ENCODE data around the gene COG7. TPM values are rescaled to one million over a fixed set of nuclear protein-coding genes. Genes with fewer than 3 reads are reported as not detected.

COG7 gene
- total and polyA plus RNA-seq, 9 donors: 10.6 to 20.8 (median 12.3) TPM

- no peak overlapping the region for H3K4me3 ChIP-seq (ENCODE audit: low read length)
- no peaks in the 10 kb centered on the region for H3K36me3 ChIP-seq (ENCODE audit: control insufficient read depth, insufficient read depth, low read length)
- WGBS (ENCODE audit: insufficient coverage): 82% methylated on average over 4 of the region's 5 CpGs
- no peaks in the 10 kb centered on the region for H3K9me3 ChIP-seq (replicated peaks; ENCODE audit: control insufficient read depth, low read depth, low read length)
- DNase-seq: no peak
- no peaks in the 10 kb centered on the region for H3K4me1 ChIP-seq (ENCODE audit: control insufficient read depth, insufficient read depth, low read length)
- H3K27ac ChIP-seq (ENCODE audit: low read length): no peak overlapping the region
- H3K27me3 ChIP-seq (ENCODE audit: control insufficient read depth, insufficient read depth, low read length): no peaks in the 10 kb centered on the region
Observed at GRCh38 chr16:23378921-23379320, 74.1 kb downstream of the COG7 start.

GRCh38 chr16:23378256-23378655, 74.7 kb downstream of the COG7 start:
- no peaks in the 10 kb centered on the region for H3K36me3 ChIP-seq (ENCODE audit: control insufficient read depth, insufficient read depth, low read length)
- no peak overlapping the region for H3K27ac ChIP-seq (ENCODE audit: low read length)
- WGBS (ENCODE audit: insufficient coverage): 58% methylated on average over 4 of the region's 8 CpGs
- no peaks in the 10 kb centered on the region for H3K9me3 ChIP-seq (replicated peaks; ENCODE audit: control insufficient read depth, low read depth, low read length)
- H3K27me3 ChIP-seq (ENCODE audit: control insufficient read depth, insufficient read depth, low read length): no peaks in the 10 kb centered on the region
- no peak overlapping the region for H3K4me3 ChIP-seq (ENCODE audit: low read length)
- no peak for DNase-seq
- no peaks in the 10 kb centered on the region for H3K4me1 ChIP-seq (ENCODE audit: control insufficient read depth, insufficient read depth, low read length)

DNA sequence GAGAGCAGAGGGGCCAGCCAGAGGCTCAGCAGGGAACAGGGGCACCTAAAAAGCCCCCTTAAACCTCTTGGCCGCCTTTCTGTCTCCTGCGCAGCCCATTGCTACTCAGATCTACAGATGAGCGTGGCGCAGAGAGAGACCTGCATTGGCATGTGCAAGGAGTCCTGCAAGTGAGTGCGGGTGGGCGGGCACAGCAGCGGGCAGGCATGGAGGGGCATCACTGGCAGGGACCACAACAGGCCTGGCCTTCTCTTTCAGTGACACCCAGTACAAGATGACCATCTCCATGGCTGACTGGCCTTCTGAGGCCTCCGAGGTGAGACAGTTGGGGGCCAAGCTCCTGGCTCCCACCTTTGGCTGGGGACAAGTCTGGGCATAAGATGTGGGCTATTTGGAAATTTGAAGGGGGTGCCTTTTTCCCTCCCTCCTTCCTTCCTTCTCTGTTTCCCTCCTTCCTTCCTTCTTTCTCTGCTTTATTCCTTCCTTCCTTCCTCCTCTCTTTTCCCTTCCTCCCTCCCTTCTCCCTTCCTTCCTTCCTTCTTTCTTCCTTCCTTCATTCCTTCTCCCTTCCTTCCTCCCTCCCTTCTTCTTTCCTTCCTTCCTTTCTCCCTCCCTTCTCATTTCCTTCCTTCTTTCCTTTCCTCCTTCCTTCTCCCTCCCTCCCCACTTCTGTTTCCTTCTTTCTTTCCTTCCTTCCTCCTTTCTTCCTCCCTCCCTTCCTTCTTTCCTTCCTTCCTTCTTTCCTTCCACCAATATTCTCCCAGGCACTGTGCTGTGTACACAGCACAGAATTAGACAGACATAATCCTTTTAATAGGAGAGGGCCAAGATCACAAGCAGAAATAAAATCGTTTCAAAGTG, 75.7 kb downstream of the COG7 start:
- Histone ChIP-seq H3K27ac (ENCODE audit: low read length) (no peak overlapping the region), H3K27me3 (ENCODE audit: control insufficient read depth, insufficient read depth, low read length) (no peaks in the 10 kb centered on the region), H3K36me3 (ENCODE audit: control insufficient read depth, insufficient read depth, low read length) (no peaks in the 10 kb centered on the region), H3K4me1 (ENCODE audit: control insufficient read depth, insufficient read depth, low read length) (no peaks in the 10 kb centered on the region), H3K4me3 (ENCODE audit: low read length) (no peak overlapping the region), H3K9me3 (replicated peaks; ENCODE audit: control insufficient read depth, low read depth, low read length) (no peaks in the 10 kb centered on the region)
- no peak for DNase-seq
- WGBS (ENCODE audit: insufficient coverage): 91% methylated on average over 7 of the region's 9 CpGs

DNA sequence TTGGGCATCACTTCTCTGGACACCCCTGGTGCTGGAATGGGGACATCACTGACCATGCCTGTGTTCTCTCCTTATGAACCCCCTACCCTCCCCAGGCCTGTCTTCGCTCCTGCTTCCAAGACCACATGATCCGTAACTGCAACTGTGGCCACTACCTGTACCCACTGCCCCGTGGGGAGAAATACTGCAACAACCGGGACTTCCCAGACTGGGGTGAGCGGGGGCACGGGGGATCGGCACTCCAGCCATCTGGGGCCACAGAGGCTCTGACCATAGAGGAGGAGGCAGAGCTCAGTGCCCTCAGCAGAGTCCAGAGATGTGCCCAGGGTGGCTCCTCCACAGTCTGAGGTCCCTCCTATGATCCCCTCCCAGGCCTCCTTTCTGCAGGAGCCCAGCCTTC, 77.3 kb downstream of the COG7 start:
- Histone ChIP-seq H3K27me3 (ENCODE audit: control insufficient read depth, insufficient read depth, low read length) (no peaks in the 10 kb centered on the region), H3K4me3 (ENCODE audit: low read length) (no peak overlapping the region), H3K9me3 (replicated peaks; ENCODE audit: control insufficient read depth, low read depth, low read length) (no peaks in the 10 kb centered on the region), H3K27ac (ENCODE audit: low read length) (no peak overlapping the region), H3K36me3 (ENCODE audit: control insufficient read depth, insufficient read depth, low read length) (no peaks in the 10 kb centered on the region), H3K4me1 (ENCODE audit: control insufficient read depth, insufficient read depth, low read length) (no peaks in the 10 kb centered on the region)
- 79% methylated on average over 7 of the region's 7 CpGs for WGBS (ENCODE audit: insufficient coverage)
- no peak for DNase-seq

DNA sequence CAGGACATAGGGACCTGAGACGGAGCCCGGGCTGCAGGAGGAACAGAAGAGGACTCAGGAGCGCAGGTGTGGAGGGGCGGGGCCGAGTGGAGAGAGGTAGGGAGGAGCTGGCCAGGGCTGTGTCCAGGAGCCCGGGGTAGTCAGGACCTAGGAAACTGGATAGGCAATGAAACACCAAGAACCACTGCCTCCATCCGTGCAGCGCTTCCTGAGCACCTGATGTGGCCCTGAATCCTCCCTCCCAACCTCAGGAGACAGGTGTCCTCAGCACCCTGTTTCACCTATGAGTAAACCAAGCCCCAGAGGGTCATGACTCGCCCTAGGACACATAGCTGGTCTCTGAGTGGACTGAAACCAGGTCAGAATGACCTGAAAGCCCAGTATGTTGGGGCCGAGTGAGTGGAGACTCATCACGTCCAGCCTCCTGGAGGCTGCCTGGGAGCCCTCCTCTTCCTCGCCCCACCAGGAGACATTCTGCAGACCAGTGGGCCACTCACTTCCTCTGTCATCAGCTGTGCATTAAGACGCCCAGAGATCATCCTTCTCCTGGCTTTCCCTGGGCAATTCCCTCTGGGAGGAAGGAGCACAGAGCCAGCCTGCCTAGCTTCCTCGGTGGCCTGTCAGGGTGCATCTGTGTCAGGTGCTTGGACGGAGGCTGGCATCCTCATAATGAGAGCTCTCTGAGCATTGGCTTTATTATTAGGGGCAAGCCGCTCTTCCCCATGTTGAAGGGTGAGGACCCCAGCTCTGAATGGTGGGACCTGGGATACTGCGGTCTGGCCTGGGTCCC, 78.1 kb downstream of the COG7 start:
- H3K4me3 ChIP-seq (ENCODE audit: low read length): no peak overlapping the region
- 69% methylated on average over 11 of the region's 17 CpGs for WGBS (ENCODE audit: insufficient coverage)
- H3K9me3 ChIP-seq (replicated peaks; ENCODE audit: control insufficient read depth, low read depth, low read length): no peaks in the 10 kb centered on the region
- DNase-seq: no peak
- H3K36me3 ChIP-seq (ENCODE audit: control insufficient read depth, insufficient read depth, low read length): no peaks in the 10 kb centered on the region
- no peaks in the 10 kb centered on the region for H3K4me1 ChIP-seq (ENCODE audit: control insufficient read depth, insufficient read depth, low read length)
- H3K27ac ChIP-seq (ENCODE audit: low read length): no peak overlapping the region
- no peaks in the 10 kb centered on the region for H3K27me3 ChIP-seq (ENCODE audit: control insufficient read depth, insufficient read depth, low read length)

DNA sequence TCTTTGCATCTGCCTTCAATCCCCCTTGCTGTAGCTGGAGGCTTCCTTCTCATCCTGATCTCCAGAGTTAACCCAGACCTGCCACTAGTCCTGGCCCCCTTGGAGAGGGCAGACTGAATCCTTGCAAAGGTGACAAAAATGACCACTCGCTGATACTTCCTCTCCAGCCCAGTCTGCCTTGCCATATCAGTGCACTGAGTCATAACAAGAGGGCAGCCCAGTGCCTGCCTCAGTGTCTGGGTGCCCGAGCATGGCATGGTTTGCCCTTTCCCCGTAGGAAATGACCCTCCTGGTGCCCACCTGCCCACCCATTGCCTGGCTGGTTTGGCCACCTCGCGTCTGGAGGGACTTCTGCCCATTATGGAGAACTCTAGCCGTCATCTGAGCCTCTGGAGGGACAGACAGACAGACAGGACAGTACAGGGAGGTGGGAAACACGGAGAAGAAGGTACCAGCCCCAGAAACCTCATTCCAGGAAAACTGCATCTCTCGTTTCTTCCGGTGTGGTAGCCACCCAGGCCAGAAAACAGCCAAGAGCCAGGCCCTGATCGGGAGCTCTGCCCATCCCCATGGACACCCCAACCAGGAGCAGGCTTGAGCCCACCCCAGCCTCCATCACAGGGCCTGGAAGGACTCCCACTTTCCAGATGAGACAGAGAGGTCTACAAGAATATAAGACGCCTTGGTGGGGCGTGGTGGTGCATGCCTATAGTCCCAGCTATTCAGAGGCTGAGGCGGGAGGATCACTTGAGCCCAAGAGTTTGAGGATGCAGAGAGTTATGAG, 79.4 kb downstream of the COG7 start:
- Histone ChIP-seq H3K27me3 (ENCODE audit: control insufficient read depth, insufficient read depth, low read length) (no peaks in the 10 kb centered on the region), H3K9me3 (replicated peaks; ENCODE audit: control insufficient read depth, low read depth, low read length) (no peaks in the 10 kb centered on the region), H3K4me1 (ENCODE audit: control insufficient read depth, insufficient read depth, low read length) (no peaks in the 10 kb centered on the region), H3K27ac (ENCODE audit: low read length) (no peak overlapping the region), H3K4me3 (ENCODE audit: low read length) (no peak overlapping the region), H3K36me3 (ENCODE audit: control insufficient read depth, insufficient read depth, low read length) (no peaks in the 10 kb centered on the region)
- DNase-seq: no peak
- WGBS (ENCODE audit: insufficient coverage): 77% methylated on average over 11 of the region's 13 CpGs

DNA sequence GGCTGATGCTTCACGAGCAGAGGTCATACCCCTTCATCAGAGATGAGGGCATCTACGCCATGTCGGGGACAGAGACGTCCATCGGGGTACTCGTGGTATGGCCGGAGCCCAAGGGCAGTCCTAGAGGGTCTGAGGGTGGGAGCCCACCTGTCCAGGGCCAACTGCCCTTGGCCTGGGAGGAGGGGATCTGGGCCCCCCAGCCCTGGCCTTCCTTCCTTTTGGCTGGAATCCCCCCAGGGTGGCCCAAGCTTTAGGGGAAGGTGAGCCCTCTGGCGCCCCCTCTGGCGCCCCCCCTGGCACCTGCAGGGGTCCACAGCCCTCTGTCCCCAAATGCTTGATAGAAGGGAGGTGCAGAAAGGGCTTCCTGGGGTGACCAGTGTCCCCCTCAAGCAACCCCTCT, 81.6 kb downstream of the COG7 start:
- H3K9me3 ChIP-seq (replicated peaks; ENCODE audit: control insufficient read depth, low read depth, low read length): no peaks in the 10 kb centered on the region
- no peaks in the 10 kb centered on the region for H3K27me3 ChIP-seq (ENCODE audit: control insufficient read depth, insufficient read depth, low read length)
- 88% methylated on average over 6 of the region's 9 CpGs for WGBS (ENCODE audit: insufficient coverage)
- no peaks in the 10 kb centered on the region for H3K4me1 ChIP-seq (ENCODE audit: control insufficient read depth, insufficient read depth, low read length)
- no peak overlapping the region for H3K4me3 ChIP-seq (ENCODE audit: low read length)
- DNase-seq: no peak
- H3K27ac ChIP-seq (ENCODE audit: low read length): no peak overlapping the region
- no peaks in the 10 kb centered on the region for H3K36me3 ChIP-seq (ENCODE audit: control insufficient read depth, insufficient read depth, low read length)

GRCh38 chr16:23369416-23369815, 83.6 kb downstream of the COG7 start:
- no peak overlapping the region for H3K4me3 ChIP-seq (ENCODE audit: low read length)
- no peaks in the 10 kb centered on the region for H3K4me1 ChIP-seq (ENCODE audit: control insufficient read depth, insufficient read depth, low read length)
- no peaks in the 10 kb centered on the region for H3K27me3 ChIP-seq (ENCODE audit: control insufficient read depth, insufficient read depth, low read length)
- no peak overlapping the region for H3K27ac ChIP-seq (ENCODE audit: low read length)
- H3K36me3 ChIP-seq (ENCODE audit: control insufficient read depth, insufficient read depth, low read length): no peaks in the 10 kb centered on the region
- no peaks in the 10 kb centered on the region for H3K9me3 ChIP-seq (replicated peaks; ENCODE audit: control insufficient read depth, low read depth, low read length)
- WGBS (ENCODE audit: insufficient coverage): no CpG with 5 or more reads among the region's 7 CpGs
- no peak for DNase-seq

GRCh38 chr16:23368469-23368868, 84.5 kb downstream of the COG7 start:
- no peaks in the 10 kb centered on the region for H3K36me3 ChIP-seq (ENCODE audit: control insufficient read depth, insufficient read depth, low read length)
- H3K4me1 ChIP-seq (ENCODE audit: control insufficient read depth, insufficient read depth, low read length): no peaks in the 10 kb centered on the region
- H3K27me3 ChIP-seq (ENCODE audit: control insufficient read depth, insufficient read depth, low read length): no peaks in the 10 kb centered on the region
- no peaks in the 10 kb centered on the region for H3K9me3 ChIP-seq (replicated peaks; ENCODE audit: control insufficient read depth, low read depth, low read length)
- no peak for DNase-seq
- 75% methylated on average over 2 of the region's 5 CpGs for WGBS (ENCODE audit: insufficient coverage)
- H3K4me3 ChIP-seq (ENCODE audit: low read length): no peak overlapping the region
- H3K27ac ChIP-seq (ENCODE audit: low read length): no peak overlapping the region

GRCh38 chr16:23367988-23368387, 85.0 kb downstream of the COG7 start:
- 76% methylated on average over 6 of the region's 8 CpGs for WGBS (ENCODE audit: insufficient coverage)
- H3K9me3 ChIP-seq (replicated peaks; ENCODE audit: control insufficient read depth, low read depth, low read length): no peaks in the 10 kb centered on the region

More at GRCh38 chr16:23367988-23368387, 85.0 kb downstream of the COG7 start:
- Histone ChIP-seq H3K4me3 (ENCODE audit: low read length) (no peak overlapping the region), H3K27me3 (ENCODE audit: control insufficient read depth, insufficient read depth, low read length) (no peaks in the 10 kb centered on the region), H3K36me3 (ENCODE audit: control insufficient read depth, insufficient read depth, low read length) (no peaks in the 10 kb centered on the region), H3K27ac (ENCODE audit: low read length) (no peak overlapping the region), H3K4me1 (ENCODE audit: control insufficient read depth, insufficient read depth, low read length) (no peaks in the 10 kb centered on the region)
- DNase-seq: no peak
